Endothelial cell of umbilical vein (primary cell): ENCODE data around the gene TCF20. TPM values are rescaled to one million over a fixed set of nuclear protein-coding genes. Genes with fewer than 3 reads are reported as not detected.

Experiments used
- BruUV-seq: library from RNA; stranded (reverse); fragments of 400-500 nt; replicated peaks from 2 replicates; lab custom pipeline; 2021; lab: Mats Ljungman, UMichigan
- CTCF ChIA-PET: fragments of 300-600, 350-600 bp; sonication (Branson Sonifier 250); formaldehyde crosslinking; loops from one replicate; lab custom pipeline; 2021; ENCODE audit warnings: antibody characterized with exemption, inconsistent platforms; lab: Charles Lee
- POLR2A ChIA-PET: fragments of 300-600, 350-600 bp; sonication (Branson Sonifier 250); formaldehyde crosslinking; loops from one replicate; lab custom pipeline; 2021; ENCODE audit warnings: antibody characterized with exemption, inconsistent platforms; lab: Charles Lee
- DNase-seq: peaks from one replicate; pipeline ENCODE4 v3.0.0-alpha.2; 2011; ENCODE audit warnings: low read depth, low spot score
- FAIRE-seq: peaks from 2 replicates; lab custom pipeline; 2011; peaks lifted over from hg19 to GRCh38; lab: Jason Lieb, UNC
- H2AFZ ChIP-seq: 2 replicates; pipeline ENCODE4 v1.6.0; 2012; ENCODE audit warnings: low read depth, low read length, control low read depth, inconsistent platforms
- H3K27ac ChIP-seq: 2 replicates; pipeline ENCODE4 v1.5.1; 2011; ENCODE audit warnings: low read depth, mild to moderate bottlenecking, control low read depth, low read length, moderate library complexity; ENCODE audit not compliant: insufficient read depth
- H3K27me3 ChIP-seq, 2 experiments: 2 replicates each; pipeline versions ENCODE4 v1.6.0 to v1.6.1; 2011; ENCODE audit warnings: low read length in 2 of 2, mixed read lengths in 1 of 2; ENCODE audit not compliant: control insufficient read depth in 2 of 2, insufficient read depth in 2 of 2
- H3K36me3 ChIP-seq, 2 experiments: 2 replicates in 1 of 2; 3 replicates in 1 of 2; pipeline ENCODE4 v1.5.1; 2011; ENCODE audit warnings: low read length in 2 of 2, mild to moderate bottlenecking in 1 of 2, moderate library complexity in 1 of 2; ENCODE audit not compliant: control insufficient read depth in 2 of 2, insufficient read depth in 2 of 2; ENCODE audit errors: extremely low read depth in 1 of 2
- H3K4me1 ChIP-seq: 3 replicates; pipeline ENCODE4 v1.5.1; 2011; ENCODE audit warnings: mild to moderate bottlenecking, low read length; ENCODE audit not compliant: control insufficient read depth, insufficient read depth; ENCODE audit errors: extremely low read depth
- H3K4me2 ChIP-seq: 2 replicates; pipeline ENCODE4 v1.6.1; 2011; ENCODE audit warnings: low read length, control low read depth, mixed read lengths; ENCODE audit not compliant: insufficient read depth
- H3K4me3 ChIP-seq, 3 experiments: fragments of 200-600 bp in 1 of 3; sonication (generic), shearing (Covaris generic) in 1 of 3; replicated peaks in 1 of 3; 2 replicates each; pipeline ENCODE4 v1.5.1; 2011 to 2016; ENCODE audit warnings: control low read depth in 3 of 3, low read length in 3 of 3, mild to moderate bottlenecking in 2 of 3, inconsistent platforms in 1 of 3, low read depth in 1 of 3, moderate library complexity in 1 of 3; ENCODE audit not compliant: insufficient read depth in 1 of 3
- H3K79me2 ChIP-seq: 2 replicates; pipeline ENCODE4 v1.6.0; 2012; ENCODE audit warnings: low read length, inconsistent platforms; ENCODE audit not compliant: control insufficient read depth, insufficient read depth
- H3K9ac ChIP-seq: replicated peaks from 2 replicates; pipeline ENCODE3; 2011; ENCODE audit warnings: low read length, control low read depth; ENCODE audit not compliant: insufficient read depth; ENCODE audit errors: extremely low read depth
- H3K9me1 ChIP-seq: replicated peaks from 3 replicates; pipeline ENCODE4 v1.6.0; 2011; ENCODE audit warnings: mild to moderate bottlenecking, low read length; ENCODE audit not compliant: control insufficient read depth, insufficient read depth; ENCODE audit errors: extremely low read depth
- H3K9me3 ChIP-seq: replicated peaks from 2 replicates; pipeline ENCODE4 v1.5.1; 2012; ENCODE audit warnings: low read length, inconsistent platforms; ENCODE audit not compliant: control insufficient read depth, insufficient read depth
- H4K20me1 ChIP-seq: replicated peaks from 2 replicates; pipeline ENCODE3; 2011; ENCODE audit warnings: mild to moderate bottlenecking, low read length; ENCODE audit not compliant: control insufficient read depth, insufficient read depth; ENCODE audit errors: extremely low read depth
- EZH2 ChIP-seq: IDR thresholded peaks from 2 replicates; pipeline ENCODE4 v1.6.1; 2012; ENCODE audit warnings: borderline replicate concordance, low read depth, mild to moderate bottlenecking, moderate library complexity, low read length, inconsistent platforms; ENCODE audit not compliant: severe bottlenecking
- FOS ChIP-seq: IDR thresholded peaks from 2 replicates; pipeline ENCODE4 v1.6.1; 2011; ENCODE audit warnings: mild to moderate bottlenecking, low read length, moderate library complexity, borderline replicate concordance; ENCODE audit not compliant: insufficient read depth
- GATA2 ChIP-seq: IDR thresholded peaks from 2 replicates; pipeline ENCODE4 v1.7.0; 2011; ENCODE audit warnings: low read depth, mild to moderate bottlenecking, moderate library complexity, mixed read lengths, low read length; ENCODE audit not compliant: insufficient read length, insufficient read depth
- JUN ChIP-seq: IDR thresholded peaks from 2 replicates; pipeline ENCODE4 v1.6.1; 2011; ENCODE audit warnings: borderline replicate concordance, low read depth; ENCODE audit not compliant: insufficient read length, insufficient read depth
- MYC ChIP-seq: IDR thresholded peaks from one replicate; pipeline ENCODE4 v1.6.1; 2011; ENCODE audit warnings: mild to moderate bottlenecking, low read depth, low read length
- POLR2A ChIP-seq: IDR thresholded peaks from 2 replicates; pipeline ENCODE4 v1.6.1; 2012; ENCODE audit warnings: low read depth, mild to moderate bottlenecking, control low read depth, low read length
- POLR2AphosphoS5 ChIP-seq: IDR thresholded peaks from 2 replicates; pipeline ENCODE4 v1.6.1; 2012; ENCODE audit warnings: low read depth, mild to moderate bottlenecking, control low read depth, low read length, moderate library complexity; ENCODE audit not compliant: insufficient read depth
- dilution Hi-C: fragments of 300-500 bp; cut with MboI; formaldehyde crosslinking; loops from one replicate; pipeline ENCODE4 v1.15.0; 2019; ENCODE audit warnings: low sequenced_read_pairs; ENCODE audit not compliant: extremely low pct_ligation_motif_present
- intact Hi-C: fragments of 100-400 bp; cut with micrococcal nuclease; formaldehyde crosslinking; loops from one replicate; pipeline ENCODE4 v1.10.0; 2022
- polyA plus RNA-seq, 4 experiments: library from polyadenylated mRNA; depleted of rRNA in 3 of 4; stranded (reverse) in 3 of 4; unstranded in 1 of 4; fragments of >200 nt; gene quantifications; 2 replicates each; pipeline versions ENCODE4 v1.2.1 to v1.2.3, GENCODE V29; 2011 to 2012; ENCODE audit warnings: missing spikeins in 1 of 4
- total RNA-seq: library from RNA; stranded (reverse); gene quantifications from 2 replicates; pipeline ENCODE4 v1.2.3, GENCODE V29; 2021
- TF ChIP-seq, protein P1 (sequence below): IDR thresholded peaks from 2 replicates; pipeline ENCODE4 v1.6.1; 2011; ENCODE audit not compliant: insufficient read depth, insufficient read length
- TF ChIP-seq, protein P2 (sequence below), 2 donors: IDR thresholded peaks; 1 replicate in 1 of 2; 2 replicates in 1 of 2; pipeline ENCODE4 v1.5.1; 2011; ENCODE audit warnings: low read length in 2 of 2, mild to moderate bottlenecking in 2 of 2, moderate library complexity in 2 of 2, control low read depth in 1 of 2, inconsistent platforms in 1 of 2, low read depth in 1 of 2; ENCODE audit not compliant: insufficient read depth in 1 of 2; ENCODE audit errors: extremely low read depth in 1 of 2

Gene TCF20
- total and polyA plus RNA-seq, 2 donors (not counting 3 experiments of a cell fraction or from before 2014, with no cell fraction given) = 11.2 to 36.7 TPM

DNA sequence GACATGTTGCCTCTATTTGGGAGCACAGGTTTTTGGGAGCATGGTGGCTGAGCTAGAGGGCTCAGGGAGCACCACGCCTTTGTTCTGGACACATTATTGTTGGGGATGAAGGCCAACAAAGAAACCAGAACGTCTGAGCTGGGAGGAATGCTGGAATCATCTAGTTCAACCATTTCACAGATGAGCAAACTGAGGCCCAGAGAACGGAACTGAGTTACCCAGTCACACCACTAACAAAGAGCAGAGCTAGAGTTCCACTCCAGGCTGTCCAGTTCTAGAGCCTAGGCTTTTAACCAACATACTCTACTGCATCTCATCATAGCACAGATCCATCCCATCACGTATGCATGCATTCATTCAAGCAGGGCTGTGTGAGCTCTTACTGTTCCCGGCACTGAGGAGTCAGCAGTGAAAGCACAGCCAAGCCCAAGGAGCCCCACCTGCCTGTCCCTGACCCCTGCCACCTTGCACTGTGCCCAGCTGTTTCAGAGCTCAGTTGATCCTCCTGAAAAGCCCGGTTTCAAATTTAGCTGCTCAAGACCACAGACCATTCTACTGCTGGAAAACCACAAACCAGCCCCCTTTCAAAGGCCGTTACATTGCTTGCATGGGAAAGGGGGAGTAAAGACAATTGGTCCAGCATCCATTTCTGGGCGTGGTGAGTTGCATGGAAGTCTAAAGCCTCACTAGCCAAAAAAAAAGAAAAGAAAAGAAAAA, 16.9 kb upstream of the TCF20 start:
- Histone ChIP-seq H3K27me3 (peaks cover 19 to 20% of the 10 kb centered on the region in 2 experiments), H2AFZ (no peak overlapping the region), H3K4me3 (no peak overlapping the region), H3K9ac (no peak overlapping the region), H4K20me1 (no peaks in the 10 kb centered on the region), H3K4me2 (no peak overlapping the region), H3K9me1 (no peaks in the 10 kb centered on the region), H3K27ac (no peak overlapping the region), H3K79me2 (no peaks in the 10 kb centered on the region), H3K4me1 (peaks cover 4% of the 10 kb centered on the region), H3K9me3 (no peaks in the 10 kb centered on the region), H3K36me3 (no peaks in the 10 kb centered on the region)
- ChIA-PET CTCF (interaction anchor here (1.1 to 1.6 kb wide), 2 partner anchors 10 to 26 kb away, joined by 3 to 5 read pairs; no protein-coding TSS in a partner anchor), POLR2A (no interaction called here)
- intact Hi-C loops = no loop called here
- DNase-seq (no peak), FAIRE-seq (no peak)
- TF ChIP-seq GATA2 = no peak
- TF ChIP-seq, protein P1, sequence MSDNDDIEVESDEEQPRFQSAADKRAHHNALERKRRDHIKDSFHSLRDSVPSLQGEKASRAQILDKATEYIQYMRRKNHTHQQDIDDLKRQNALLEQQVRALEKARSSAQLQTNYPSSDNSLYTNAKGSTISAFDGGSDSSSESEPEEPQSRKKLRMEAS = no peak
- no TSS peak for BruUV-seq
- dilution Hi-C loops = no loop called here

DNA sequence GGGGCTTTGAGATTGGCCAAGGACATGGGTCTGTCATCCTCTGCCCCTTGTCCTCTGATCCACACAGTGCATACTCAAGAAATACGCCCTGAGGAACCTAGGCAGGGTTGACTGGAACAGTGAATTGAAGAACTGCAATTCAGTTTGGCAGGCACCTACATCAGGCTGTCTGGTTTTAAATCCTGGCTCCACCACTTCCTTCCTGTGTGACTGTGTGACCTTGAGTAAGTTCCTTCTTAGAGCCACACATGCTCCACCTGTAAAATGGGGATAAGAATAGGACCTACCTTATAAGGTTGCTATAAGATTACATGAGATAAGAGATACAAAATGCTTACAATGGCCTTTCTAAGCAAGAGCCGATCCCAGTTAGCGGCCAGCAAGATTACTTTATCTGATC, 15.8 kb upstream of the TCF20 start:
- dilution Hi-C loops = no loop called here
- BruUV-seq = no TSS peak
- DNase-seq (no peak), FAIRE-seq (no peak)
- intact Hi-C loops = no loop called here
- no peaks in the 10 kb centered on the region for H3K9me3 ChIP-seq
- H3K27me3 ChIP-seq = peaks cover 20 to 23% of the 10 kb centered on the region in 2 experiments
- no peak overlapping the region for H3K4me2 ChIP-seq
- H3K9ac ChIP-seq = no peak overlapping the region
- H3K27ac ChIP-seq = no peak overlapping the region
- H3K4me1 ChIP-seq = peaks cover 4% of the 10 kb centered on the region
- ChIA-PET CTCF (no interaction called here), POLR2A (no interaction called here)
- H3K79me2 ChIP-seq = no peaks in the 10 kb centered on the region
- no peak overlapping the region for H3K4me3 ChIP-seq
- H3K36me3 ChIP-seq = no peaks in the 10 kb centered on the region
- no peaks in the 10 kb centered on the region for H3K9me1 ChIP-seq
- TF ChIP-seq POLR2A = no peak
- TF ChIP-seq, protein P2, sequence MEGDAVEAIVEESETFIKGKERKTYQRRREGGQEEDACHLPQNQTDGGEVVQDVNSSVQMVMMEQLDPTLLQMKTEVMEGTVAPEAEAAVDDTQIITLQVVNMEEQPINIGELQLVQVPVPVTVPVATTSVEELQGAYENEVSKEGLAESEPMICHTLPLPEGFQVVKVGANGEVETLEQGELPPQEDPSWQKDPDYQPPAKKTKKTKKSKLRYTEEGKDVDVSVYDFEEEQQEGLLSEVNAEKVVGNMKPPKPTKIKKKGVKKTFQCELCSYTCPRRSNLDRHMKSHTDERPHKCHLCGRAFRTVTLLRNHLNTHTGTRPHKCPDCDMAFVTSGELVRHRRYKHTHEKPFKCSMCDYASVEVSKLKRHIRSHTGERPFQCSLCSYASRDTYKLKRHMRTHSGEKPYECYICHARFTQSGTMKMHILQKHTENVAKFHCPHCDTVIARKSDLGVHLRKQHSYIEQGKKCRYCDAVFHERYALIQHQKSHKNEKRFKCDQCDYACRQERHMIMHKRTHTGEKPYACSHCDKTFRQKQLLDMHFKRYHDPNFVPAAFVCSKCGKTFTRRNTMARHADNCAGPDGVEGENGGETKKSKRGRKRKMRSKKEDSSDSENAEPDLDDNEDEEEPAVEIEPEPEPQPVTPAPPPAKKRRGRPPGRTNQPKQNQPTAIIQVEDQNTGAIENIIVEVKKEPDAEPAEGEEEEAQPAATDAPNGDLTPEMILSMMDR (IDR thresholded peaks at IDR 0.05; ENCODE audit: extremely low read depth in 1 of 2, insufficient read depth in 1 of 2, low read depth in 1 of 2, low read length in 2 of 2) = no peak
- no peak for TF ChIP-seq FOS
- no peak for TF ChIP-seq POLR2AphosphoS5
- no peak for TF ChIP-seq JUN
- TF ChIP-seq, protein P1 = no peak
- TF ChIP-seq EZH2 = no peak
- no peak for TF ChIP-seq MYC
- TF ChIP-seq GATA2 = no peak
- H4K20me1 ChIP-seq = no peaks in the 10 kb centered on the region
- no peak overlapping the region for H2AFZ ChIP-seq
